ENCODE results near the gene RAB11FIP4. TPM values are rescaled to one million over a fixed set of nuclear protein-coding genes. Genes with fewer than 3 reads are reported as not detected.

Gene RAB11FIP4
- total RNA-seq, 1 donor = 0.72 TPM

DNA sequence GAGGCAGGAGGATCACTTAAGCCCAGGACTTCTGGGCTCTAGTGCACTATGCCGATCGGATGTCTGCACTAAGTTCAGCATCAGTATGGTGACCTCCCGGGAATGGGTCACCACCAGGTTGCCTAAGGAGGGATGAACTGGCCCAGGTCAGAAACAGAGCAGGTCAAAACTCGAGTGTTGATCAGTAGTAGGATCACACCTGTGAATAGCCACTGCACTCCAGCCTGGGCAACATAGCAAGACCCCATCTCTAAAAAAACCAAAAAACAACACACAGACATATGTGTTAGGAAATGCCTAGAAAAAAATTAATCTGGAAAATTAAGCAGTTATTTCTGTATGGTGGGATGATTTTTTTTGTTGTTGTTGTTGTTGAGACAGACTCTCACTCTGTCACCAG lies 127.0 kb downstream of the RAB11FIP4 start:
- no peak overlapping the region for H3K4me2 ChIP-seq (ENCODE audit: insufficient read depth, low read length)
- H3K27ac ChIP-seq (ENCODE audit: low read depth, low read length) = no peak overlapping the region
- H3K27me3 ChIP-seq (ENCODE audit: insufficient read depth, low read length) = no peaks in the 10 kb centered on the region
- no peak for DNase-seq (ENCODE audit: insufficient read length, low spot score, missing footprints)
- no peaks in the 10 kb centered on the region for H3K79me2 ChIP-seq (ENCODE audit: insufficient read depth, low read length)
- no peak overlapping the region for H3K4me3 ChIP-seq (ENCODE audit: insufficient read depth, low read length)
- TF ChIP-seq, protein P1, sequence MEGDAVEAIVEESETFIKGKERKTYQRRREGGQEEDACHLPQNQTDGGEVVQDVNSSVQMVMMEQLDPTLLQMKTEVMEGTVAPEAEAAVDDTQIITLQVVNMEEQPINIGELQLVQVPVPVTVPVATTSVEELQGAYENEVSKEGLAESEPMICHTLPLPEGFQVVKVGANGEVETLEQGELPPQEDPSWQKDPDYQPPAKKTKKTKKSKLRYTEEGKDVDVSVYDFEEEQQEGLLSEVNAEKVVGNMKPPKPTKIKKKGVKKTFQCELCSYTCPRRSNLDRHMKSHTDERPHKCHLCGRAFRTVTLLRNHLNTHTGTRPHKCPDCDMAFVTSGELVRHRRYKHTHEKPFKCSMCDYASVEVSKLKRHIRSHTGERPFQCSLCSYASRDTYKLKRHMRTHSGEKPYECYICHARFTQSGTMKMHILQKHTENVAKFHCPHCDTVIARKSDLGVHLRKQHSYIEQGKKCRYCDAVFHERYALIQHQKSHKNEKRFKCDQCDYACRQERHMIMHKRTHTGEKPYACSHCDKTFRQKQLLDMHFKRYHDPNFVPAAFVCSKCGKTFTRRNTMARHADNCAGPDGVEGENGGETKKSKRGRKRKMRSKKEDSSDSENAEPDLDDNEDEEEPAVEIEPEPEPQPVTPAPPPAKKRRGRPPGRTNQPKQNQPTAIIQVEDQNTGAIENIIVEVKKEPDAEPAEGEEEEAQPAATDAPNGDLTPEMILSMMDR (IDR thresholded peaks at IDR 0.05; ENCODE audit: extremely low read depth, low read depth, low read length) = no peak
- no peaks in the 10 kb centered on the region for H3K36me3 ChIP-seq (ENCODE audit: insufficient read depth, low read length)
- no peaks in the 10 kb centered on the region for H3K4me1 ChIP-seq (ENCODE audit: insufficient read depth, low read length)
- no peaks in the 10 kb centered on the region for H4K20me1 ChIP-seq (ENCODE audit: insufficient read depth, low read length)
- H2AFZ ChIP-seq (ENCODE audit: low read length) = no peak overlapping the region
- H3K9me3 ChIP-seq (ENCODE audit: low read depth, low read length) = no peaks in the 10 kb centered on the region

DNA sequence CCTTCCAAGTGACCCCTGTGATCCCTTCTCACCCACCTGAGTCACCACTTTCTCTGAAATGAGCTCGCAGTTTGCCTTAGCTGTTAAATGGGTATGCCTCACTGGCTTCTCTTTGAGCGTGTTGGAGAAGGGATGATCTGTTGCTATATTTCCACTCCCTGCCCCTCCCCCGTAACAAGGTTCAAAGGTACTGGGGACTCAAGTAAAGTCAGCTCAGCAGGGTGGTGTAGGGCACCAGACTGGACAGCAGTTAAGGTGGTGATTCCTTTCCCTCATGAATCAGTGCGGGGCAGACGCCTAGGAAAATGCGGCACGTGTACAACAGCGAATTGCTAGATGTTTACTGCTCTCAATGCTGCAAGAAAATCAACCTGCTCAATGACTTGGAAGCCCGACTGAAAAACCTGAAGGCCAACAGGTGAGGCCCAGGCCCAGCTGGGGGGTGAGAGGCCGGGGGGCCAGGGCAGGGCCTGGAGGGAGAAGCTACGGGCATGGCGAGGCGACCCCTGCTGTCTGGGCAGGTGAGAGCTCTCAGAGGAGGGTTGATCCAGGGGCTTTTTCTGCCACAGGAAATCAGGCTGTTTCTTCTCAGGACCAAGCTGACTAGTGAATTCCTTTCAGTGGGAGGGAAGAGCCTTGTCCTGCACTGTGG lies 130.3 kb downstream of the RAB11FIP4 start:
- Histone ChIP-seq H4K20me1 (ENCODE audit: insufficient read depth, low read length) (no peaks in the 10 kb centered on the region), H2AFZ (ENCODE audit: low read length) (no peak overlapping the region), H3K4me1 (ENCODE audit: insufficient read depth, low read length) (peaks cover 2% of the 10 kb centered on the region), H3K9me3 (ENCODE audit: low read depth, low read length) (peaks cover 4% of the 10 kb centered on the region), H3K4me3 (ENCODE audit: insufficient read depth, low read length) (no peak overlapping the region), H3K27me3 (ENCODE audit: insufficient read depth, low read length) (no peaks in the 10 kb centered on the region), H3K27ac (ENCODE audit: low read depth, low read length) (no peak overlapping the region), H3K79me2 (ENCODE audit: insufficient read depth, low read length) (no peaks in the 10 kb centered on the region), H3K4me2 (ENCODE audit: insufficient read depth, low read length) (no peak overlapping the region), H3K36me3 (ENCODE audit: insufficient read depth, low read length) (no peaks in the 10 kb centered on the region)
- peak; percentile 85 for DNase-seq (ENCODE audit: insufficient read length, low spot score, missing footprints)
- TF ChIP-seq, protein P1 (IDR thresholded peaks at IDR 0.05; ENCODE audit: extremely low read depth, low read depth, low read length) = no peak

DNA sequence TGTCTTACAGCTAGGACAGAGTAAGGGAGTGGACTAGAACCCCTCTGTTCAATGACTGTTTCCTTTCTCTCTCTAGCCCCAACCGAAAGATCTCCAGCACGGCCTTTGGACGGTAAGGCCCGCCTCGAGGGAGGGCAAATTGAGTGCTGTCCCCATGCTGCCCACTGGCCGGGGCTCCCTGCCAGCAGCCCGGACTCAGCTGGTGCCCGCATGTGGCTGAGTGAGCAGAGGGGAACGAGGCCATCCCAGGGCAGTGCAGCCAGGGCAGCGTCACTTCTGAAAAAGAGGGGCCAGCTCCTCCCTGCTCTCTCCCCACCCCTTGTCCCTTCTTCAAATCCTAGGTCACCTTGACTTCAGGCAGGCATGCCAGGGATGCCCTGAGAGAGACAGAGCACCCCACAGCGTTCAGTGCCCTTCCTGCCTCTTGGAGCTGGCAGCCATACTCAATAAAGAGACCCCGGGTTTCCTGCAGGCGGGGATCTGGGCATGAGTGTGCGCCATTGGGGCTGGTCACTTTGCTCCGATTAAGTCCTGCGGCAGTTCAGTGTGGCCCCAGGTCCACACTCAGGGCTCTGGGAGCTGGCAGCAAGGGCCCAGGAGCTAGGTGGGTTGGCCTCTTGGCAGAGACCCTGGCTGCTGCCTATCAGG lies 130.9 kb downstream of the RAB11FIP4 start:
- peak; percentile 60 for DNase-seq (ENCODE audit: insufficient read length, low spot score, missing footprints)
- TF ChIP-seq, protein P1 (IDR thresholded peaks at IDR 0.05; ENCODE audit: extremely low read depth, low read depth, low read length) = no peak
- Histone ChIP-seq H3K4me3 (ENCODE audit: insufficient read depth, low read length) (no peak overlapping the region), H2AFZ (ENCODE audit: low read length) (no peak overlapping the region), H3K27me3 (ENCODE audit: insufficient read depth, low read length) (no peaks in the 10 kb centered on the region), H3K36me3 (ENCODE audit: insufficient read depth, low read length) (no peaks in the 10 kb centered on the region), H3K27ac (ENCODE audit: low read depth, low read length) (no peak overlapping the region), H3K4me1 (ENCODE audit: insufficient read depth, low read length) (peaks cover 9% of the 10 kb centered on the region), H3K9me3 (ENCODE audit: low read depth, low read length) (peaks cover 4% of the 10 kb centered on the region), H3K79me2 (ENCODE audit: insufficient read depth, low read length) (no peaks in the 10 kb centered on the region), H3K4me2 (ENCODE audit: insufficient read depth, low read length) (no peak overlapping the region), H4K20me1 (ENCODE audit: insufficient read depth, low read length) (no peaks in the 10 kb centered on the region)

DNA sequence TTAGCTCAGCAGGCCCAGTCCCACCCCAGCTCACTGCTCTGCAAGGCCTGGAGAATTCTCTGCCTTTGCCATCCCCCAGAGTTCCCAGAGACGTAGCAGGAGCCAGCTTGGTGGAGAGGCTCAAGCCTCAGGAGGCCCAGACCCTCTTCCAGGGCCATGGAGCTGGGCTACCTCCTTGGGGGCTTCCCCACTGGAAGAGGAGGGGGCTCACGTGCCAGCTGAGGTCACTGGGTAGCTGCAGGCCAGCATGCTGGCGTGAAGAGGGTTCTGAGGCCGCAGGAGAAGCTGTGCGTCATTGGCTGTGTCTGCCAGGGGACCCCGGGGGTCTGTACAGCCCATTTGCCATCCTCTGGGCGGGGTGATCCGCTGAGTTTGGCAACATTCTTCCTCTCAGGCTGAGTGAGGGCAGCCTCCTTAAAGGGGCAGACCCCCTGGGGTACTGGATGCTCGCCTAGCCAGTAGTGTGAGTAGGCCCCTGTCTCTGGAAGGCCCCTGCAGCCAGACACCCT lies 131.6 kb downstream of the RAB11FIP4 start:
- Histone ChIP-seq H3K9me3 (ENCODE audit: low read depth, low read length) (peaks cover 4% of the 10 kb centered on the region), H4K20me1 (ENCODE audit: insufficient read depth, low read length) (no peaks in the 10 kb centered on the region), H3K27ac (ENCODE audit: low read depth, low read length) (no peak overlapping the region), H3K4me2 (ENCODE audit: insufficient read depth, low read length) (no peak overlapping the region), H3K4me3 (ENCODE audit: insufficient read depth, low read length) (no peak overlapping the region), H3K4me1 (ENCODE audit: insufficient read depth, low read length) (peaks cover 15% of the 10 kb centered on the region), H3K79me2 (ENCODE audit: insufficient read depth, low read length) (no peaks in the 10 kb centered on the region), H3K36me3 (ENCODE audit: insufficient read depth, low read length) (no peaks in the 10 kb centered on the region), H3K27me3 (ENCODE audit: insufficient read depth, low read length) (no peaks in the 10 kb centered on the region), H2AFZ (ENCODE audit: low read length) (no peak overlapping the region)
- TF ChIP-seq, protein P1 (IDR thresholded peaks at IDR 0.05; ENCODE audit: extremely low read depth, low read depth, low read length) = no peak
- peak; percentile 52 for DNase-seq (ENCODE audit: insufficient read length, low spot score, missing footprints)

All from osteoblast (primary cell).